Measurements from ENCODE around the gene CFAP69.
"Not testable (repeated sequence)": the region's sequence is repeated elsewhere in the genome, so short reads cannot be mapped to it uniquely, and the experiment has no call there.

GRCh38 chr7:90350032-90350431 lies 105.1 kb downstream of the CFAP69 start:
- not testable (repeated sequence) for TF ChIP-seq POLR2AphosphoS5 (IDR thresholded peaks at IDR 0.05; ENCODE audit: low read depth, low read length); POLR2A (IDR thresholded peaks at IDR 0.05; ENCODE audit: low read depth, low read length); PAX5 (IDR thresholded peaks at IDR 0.05; ENCODE audit: insufficient read depth, low read length, severe bottlenecking); TAF1 (IDR thresholded peaks at IDR 0.05; ENCODE audit: low read depth, low read length); POU2F2 (IDR thresholded peaks at IDR 0.05; ENCODE audit: low read depth, low read length); SPI1 (IDR thresholded peaks at IDR 0.05; ENCODE audit: low read depth, low read length)

All from GM12891 (cell line).